22Rv1 (cell line): ENCODE results near the gene USP3.

Experiments used
- H3K27ac ChIP-seq: fragments of 450-650 bp; 2 replicates; pipeline ENCODE4 v1.5.1; 2017
- ZFX ChIP-seq: fragments of 450-650 bp; IDR thresholded peaks from 2 replicates; pipeline ENCODE4 v1.6.1; 2017; ENCODE audit warnings: antibody characterized with exemption, borderline replicate concordance
- TF ChIP-seq, protein P1 (sequence below): fragments of 450-650 bp; IDR thresholded peaks from 2 replicates; pipeline ENCODE4 v1.5.1; 2017; ENCODE audit warnings: mild to moderate bottlenecking

Gene USP3

DNA sequence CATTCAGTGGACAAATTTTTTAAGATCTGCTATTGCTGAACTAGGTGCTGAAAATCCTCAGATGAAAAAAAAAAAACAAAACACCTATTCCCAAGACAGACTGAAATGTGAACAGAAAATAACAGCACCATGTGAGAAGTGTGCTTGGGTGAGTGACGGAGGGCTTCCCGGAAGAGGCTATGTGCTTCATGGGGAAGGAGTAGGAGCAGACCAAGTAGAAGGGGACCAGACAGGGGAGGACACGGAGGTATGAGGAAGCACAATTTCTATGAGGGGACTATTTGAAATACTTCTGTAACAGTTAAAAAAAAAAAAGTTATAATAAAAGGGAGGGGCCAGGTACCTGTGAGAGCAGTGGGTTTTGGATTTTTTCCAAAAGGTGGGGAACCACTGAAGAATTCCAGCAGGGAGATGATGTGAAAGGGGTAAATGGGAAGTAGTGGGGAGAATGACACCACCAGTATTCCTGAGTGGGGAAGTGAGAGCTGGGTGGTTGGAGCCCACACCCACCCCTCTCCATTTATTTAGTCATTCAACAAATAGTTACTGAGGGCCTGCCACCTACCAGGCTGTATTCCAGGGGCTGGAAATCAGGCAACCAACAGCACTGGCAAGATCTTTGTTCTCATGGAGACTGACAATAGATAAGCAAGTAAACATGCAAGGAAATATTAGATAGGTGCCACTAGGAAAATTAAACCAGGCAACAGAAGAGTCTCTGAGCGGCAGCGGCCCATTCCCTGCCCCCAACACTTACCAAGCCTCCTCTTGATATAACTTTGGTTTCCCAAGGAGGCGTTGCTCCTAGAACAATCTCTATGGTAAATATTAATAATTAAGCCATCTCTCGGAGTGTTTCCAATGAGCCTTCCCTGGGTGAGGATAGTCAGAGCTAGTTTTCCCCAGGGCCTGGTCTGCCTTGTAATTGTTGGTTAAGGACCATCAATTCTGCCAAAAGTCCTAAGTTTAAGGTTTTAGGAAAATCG, 3.8 kb upstream of the USP3 start:
- TF ChIP-seq, protein P1, sequence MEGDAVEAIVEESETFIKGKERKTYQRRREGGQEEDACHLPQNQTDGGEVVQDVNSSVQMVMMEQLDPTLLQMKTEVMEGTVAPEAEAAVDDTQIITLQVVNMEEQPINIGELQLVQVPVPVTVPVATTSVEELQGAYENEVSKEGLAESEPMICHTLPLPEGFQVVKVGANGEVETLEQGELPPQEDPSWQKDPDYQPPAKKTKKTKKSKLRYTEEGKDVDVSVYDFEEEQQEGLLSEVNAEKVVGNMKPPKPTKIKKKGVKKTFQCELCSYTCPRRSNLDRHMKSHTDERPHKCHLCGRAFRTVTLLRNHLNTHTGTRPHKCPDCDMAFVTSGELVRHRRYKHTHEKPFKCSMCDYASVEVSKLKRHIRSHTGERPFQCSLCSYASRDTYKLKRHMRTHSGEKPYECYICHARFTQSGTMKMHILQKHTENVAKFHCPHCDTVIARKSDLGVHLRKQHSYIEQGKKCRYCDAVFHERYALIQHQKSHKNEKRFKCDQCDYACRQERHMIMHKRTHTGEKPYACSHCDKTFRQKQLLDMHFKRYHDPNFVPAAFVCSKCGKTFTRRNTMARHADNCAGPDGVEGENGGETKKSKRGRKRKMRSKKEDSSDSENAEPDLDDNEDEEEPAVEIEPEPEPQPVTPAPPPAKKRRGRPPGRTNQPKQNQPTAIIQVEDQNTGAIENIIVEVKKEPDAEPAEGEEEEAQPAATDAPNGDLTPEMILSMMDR, result no peak
- TF ChIP-seq ZFX, result no peak
- peak overlapping the region; percentile 99 for H3K27ac ChIP-seq

DNA sequence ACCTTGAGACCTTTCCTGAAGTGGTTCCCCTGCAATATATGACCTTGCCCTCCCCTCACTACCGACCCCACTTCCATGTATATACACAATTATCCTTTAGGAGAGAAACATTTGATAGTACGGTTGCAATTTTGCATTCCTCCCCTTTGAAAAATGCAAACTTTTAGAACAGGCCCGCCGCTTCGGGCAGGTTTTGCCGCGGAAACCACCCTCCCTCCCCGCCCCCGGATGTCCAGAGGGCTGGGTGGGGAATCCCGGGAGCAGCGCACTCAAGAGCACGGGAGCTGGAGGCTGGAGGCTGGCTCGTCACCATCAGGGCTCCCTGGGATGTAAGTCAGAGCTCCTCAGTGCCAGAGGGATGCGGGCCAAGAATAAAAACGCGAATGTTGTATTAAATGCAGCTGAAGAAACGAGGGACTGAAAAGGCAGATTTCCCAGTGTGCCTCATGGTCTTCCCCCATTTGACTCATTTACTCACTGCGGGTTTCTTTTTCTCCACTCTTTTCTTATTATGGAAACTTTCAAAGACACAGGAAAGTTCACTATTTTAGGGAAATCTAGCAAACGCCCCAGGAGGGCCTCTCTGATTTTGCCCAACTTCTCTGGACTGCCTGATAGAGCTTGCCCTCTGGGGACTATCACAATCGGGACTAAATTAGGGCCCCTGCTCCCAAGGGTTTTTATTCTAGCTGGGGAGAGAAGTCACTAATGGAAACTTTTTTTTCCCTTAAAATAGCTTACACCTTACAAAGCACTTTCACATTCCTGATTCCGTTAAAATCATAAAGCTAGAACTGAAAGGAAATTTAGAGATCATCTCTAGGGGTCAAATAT, 2.9 kb upstream of the USP3 start:
- H3K27ac ChIP-seq, result peak overlapping the region; percentile 99
- TF ChIP-seq ZFX, result no peak
- TF ChIP-seq, protein P1, result no peak

DNA sequence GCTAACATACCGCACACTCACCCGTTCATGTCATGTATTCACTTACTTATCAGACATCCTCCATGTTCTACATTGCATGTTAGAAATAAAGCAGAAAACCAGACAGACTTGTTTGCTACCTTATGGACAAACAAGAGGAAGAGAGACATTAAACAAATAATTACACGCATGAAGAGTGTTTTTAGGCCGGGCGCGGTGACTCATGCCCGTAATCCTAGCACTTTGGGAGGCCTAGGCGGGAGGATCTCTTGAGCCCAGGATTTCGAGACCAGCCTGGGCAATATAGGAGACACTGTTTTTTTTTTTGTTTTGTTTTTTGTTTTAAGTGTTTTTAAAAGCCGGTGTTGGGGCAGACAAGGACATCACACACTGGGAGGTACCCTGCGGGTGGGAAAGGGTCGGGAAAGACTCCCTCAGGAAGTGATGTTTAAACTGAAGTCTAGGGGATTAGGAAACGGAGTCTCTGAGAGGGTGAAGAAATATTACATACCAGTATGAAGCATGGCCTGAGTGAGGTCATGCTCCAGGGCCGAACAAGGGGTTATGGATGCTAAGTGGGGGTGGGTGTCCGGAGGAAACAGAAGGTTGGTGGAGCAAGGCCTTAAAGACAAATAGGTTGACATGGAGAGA, 2.1 kb upstream of the USP3 start:
- TF ChIP-seq, protein P1, result no peak
- TF ChIP-seq ZFX, result no peak
- peak overlapping the region; percentile 99 for H3K27ac ChIP-seq

DNA sequence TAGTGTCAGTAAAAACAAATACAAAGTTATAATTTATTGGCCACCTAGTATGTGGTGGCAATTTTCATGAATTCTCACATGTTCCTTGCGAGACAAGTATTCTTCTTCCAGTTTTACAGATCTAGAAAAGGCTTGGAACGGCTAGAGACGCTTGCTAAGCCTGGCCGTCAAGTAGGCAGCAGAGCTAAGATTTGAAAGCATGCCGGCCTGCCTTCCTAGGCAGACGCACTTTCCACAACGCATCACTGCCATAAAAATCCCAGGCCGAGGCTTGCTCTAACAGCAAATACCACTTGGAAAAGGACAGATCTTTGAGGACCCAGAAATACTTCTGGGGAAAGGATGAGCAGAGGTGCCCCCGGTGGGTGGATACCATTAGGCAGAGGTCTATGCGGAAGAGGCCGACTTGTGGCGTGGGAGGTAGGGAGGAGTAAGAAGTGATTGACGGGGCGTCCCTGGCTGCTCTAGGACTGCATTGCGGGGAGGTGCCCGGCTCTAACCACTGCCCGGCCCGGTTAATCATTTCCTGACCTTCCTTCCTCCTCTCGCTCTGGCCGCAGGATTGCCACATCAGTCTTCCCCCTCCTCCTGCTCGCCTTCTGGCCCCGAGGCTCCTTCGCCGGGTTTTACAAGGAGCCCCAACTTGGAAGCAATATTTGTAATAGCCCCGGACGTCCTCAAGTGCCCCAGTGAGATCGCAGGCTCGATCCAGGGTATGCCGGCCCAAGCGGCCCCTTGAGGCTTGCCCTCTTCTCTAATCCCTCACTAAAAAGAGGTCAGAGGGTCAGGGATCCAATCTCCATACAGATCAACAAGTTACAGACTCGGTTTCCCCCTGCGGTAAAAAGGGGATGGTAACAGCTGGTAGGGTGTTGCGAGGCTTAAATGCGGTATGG, 1.3 kb upstream of the USP3 start:
- no peak for TF ChIP-seq ZFX
- TF ChIP-seq, protein P1, result no peak
- peak overlapping the region; percentile 99 for H3K27ac ChIP-seq

DNA sequence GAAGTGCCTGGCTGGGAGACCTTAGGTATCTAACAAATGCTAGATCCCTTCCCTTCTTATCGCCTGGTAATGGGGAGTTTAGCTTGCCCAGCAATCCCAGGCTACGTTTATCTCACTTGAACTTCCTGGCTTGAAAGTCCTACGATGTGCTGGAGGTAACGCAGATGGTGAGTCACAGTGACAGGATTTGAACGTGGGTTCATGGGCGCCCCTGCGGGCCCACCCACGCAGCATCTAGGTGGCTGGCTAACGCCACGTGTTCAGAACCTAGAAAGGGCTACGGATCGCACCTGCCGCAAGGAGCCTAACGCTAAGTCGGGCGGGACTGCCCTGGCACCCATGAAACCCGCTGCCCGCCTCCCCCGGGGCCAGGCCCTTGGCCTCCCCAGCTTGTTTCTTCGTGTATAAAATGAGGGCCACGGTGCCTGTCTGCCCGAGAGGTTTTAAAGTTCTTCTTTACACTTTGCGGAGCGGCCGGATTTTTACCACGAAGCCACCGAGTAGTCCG, 600 bp upstream of the USP3 start:
- peak overlapping the region; percentile 99 for H3K27ac ChIP-seq
- TF ChIP-seq, protein P1, result no peak
- no peak for TF ChIP-seq ZFX
